ENCODE results near the gene CHRDL2.

CHRDL2 gene

GRCh38 chr11:74749127-74749964, 18.1 kb upstream of the CHRDL2 start:
- H3K27ac ChIP-seq = peak overlapping the region; percentile 93
- POLR2A ChIA-PET (ENCODE audit: low non-redundant PET) = no interaction called here
- CTCF ChIA-PET = interaction anchor here (0.6 kb wide), 1 partner anchor 14 kb away, joined by 3 read pairs; no protein-coding TSS in a partner anchor
- DNase-seq (ENCODE audit: low spot score) = peak; percentile 59
- no peak for TF ChIP-seq CTCF (conservative IDR thresholded peaks at IDR 0.05; ENCODE audit: low read depth)

GRCh38 chr11:74748211-74749126, 17.2 kb upstream of the CHRDL2 start, which contains the start of gene RNF169:
RNF169 (plus strand) TSS chr11:74748849; CDS start chr11:74748881, 32 bp downstream.
- DNase-seq (ENCODE audit: low spot score) = peak; percentile 98
- TF ChIP-seq CTCF (conservative IDR thresholded peaks at IDR 0.05; ENCODE audit: low read depth) = no peak
- CTCF ChIA-PET = interaction anchor here (0.6 kb wide), 1 partner anchor 47 kb away, joined by 7 read pairs; no protein-coding TSS in a partner anchor
- peak within 1 kb of the TSS; percentile 93 for H3K27ac ChIP-seq
- POLR2A ChIA-PET (ENCODE audit: low non-redundant PET) = no interaction called here

- no peak for DNase-seq (ENCODE audit: low spot score)
- H3K27ac ChIP-seq = no peak overlapping the region
- no peak for TF ChIP-seq CTCF (conservative IDR thresholded peaks at IDR 0.05; ENCODE audit: low read depth)
- ChIA-PET CTCF (interaction anchor here (0.7 kb wide), 1 partner anchor 9 kb away, joined by 3 read pairs; no protein-coding TSS in a partner anchor), POLR2A (ENCODE audit: low non-redundant PET) (no interaction called here)
Measured at GRCh38 chr11:74746868-74747267, 15.6 kb upstream of the CHRDL2 start.

GRCh38 chr11:74744277-74744676, 13.1 kb upstream of the CHRDL2 start:
- ChIA-PET POLR2A (ENCODE audit: low non-redundant PET) (no interaction called here), CTCF (interaction anchor here (0.8 kb wide), 1 partner anchor 18 kb away, joined by 3 read pairs; no protein-coding TSS in a partner anchor)
- no peak overlapping the region for H3K27ac ChIP-seq
- no peak for TF ChIP-seq CTCF (conservative IDR thresholded peaks at IDR 0.05; ENCODE audit: low read depth)
- no peak for DNase-seq (ENCODE audit: low spot score)

GRCh38 chr11:74743640-74744039, 12.4 kb upstream of the CHRDL2 start:
- no peak for TF ChIP-seq CTCF (conservative IDR thresholded peaks at IDR 0.05; ENCODE audit: low read depth)
- H3K27ac ChIP-seq = no peak overlapping the region
- DNase-seq (ENCODE audit: low spot score) = no peak
- ChIA-PET POLR2A (ENCODE audit: low non-redundant PET) (no interaction called here), CTCF (interaction anchor here (0.8 kb wide), 1 partner anchor 17 kb away, joined by 3 read pairs; no protein-coding TSS in a partner anchor)

- CTCF ChIA-PET = interaction anchor here (0.6 kb wide), 1 partner anchor 15 kb away, joined by 3 read pairs; no protein-coding TSS in a partner anchor
- no peak for DNase-seq (ENCODE audit: low spot score)
- POLR2A ChIA-PET (ENCODE audit: low non-redundant PET) = no interaction called here
- TF ChIP-seq CTCF (conservative IDR thresholded peaks at IDR 0.05; ENCODE audit: low read depth) = no peak
- no peak overlapping the region for H3K27ac ChIP-seq
Measured at GRCh38 chr11:74742070-74742469, 10.8 kb upstream of the CHRDL2 start.
